SHP77 treated with DMSO at 0.1 percent for 48 hours (cell line): ENCODE data around the gene PCDHGB4.
"Not testable (repeated sequence)": the region's sequence is repeated elsewhere in the genome, so short reads cannot be mapped to it uniquely, and the experiment has no call there.

Source experiments
- DNase-seq: peaks from one replicate; lab custom pipeline; 2025; lab: John Stamatoyannopoulos, UW

Gene PCDHGB4

GRCh38 chr5:141398608-141399007, 11.1 kb downstream of the PCDHGB4 start:
- DNase-seq, result no peak

GRCh38 chr5:141399555-141400258, 12.2 kb downstream of the PCDHGB4 start:
- no peak for DNase-seq

- DNase-seq, result no peak
Observed at GRCh38 chr5:141402553-141403243, 15.2 kb downstream of the PCDHGB4 start, which contains the start of gene PCDHGA9. Gene PCDHGA9 (plus strand): TSS chr5:141402778. CDS start chr5:141402953, 175 bp downstream.

- DNase-seq, result no peak
Observed at GRCh38 chr5:141403387-141403786, 15.9 kb downstream of the PCDHGB4 start.

- not testable (repeated sequence) for DNase-seq
Observed at GRCh38 chr5:141407790-141408505, 20.4 kb downstream of the PCDHGB4 start, which contains the start of gene PCDHGB6. Gene PCDHGB6 (plus strand): TSS chr5:141408021. CDS start chr5:141408203, 182 bp downstream.

GRCh38 chr5:141409598-141410306, 22.3 kb downstream of the PCDHGB4 start:
- no peak for DNase-seq

- no peak for DNase-seq
Observed at GRCh38 chr5:141411575-141411974, 24.1 kb downstream of the PCDHGB4 start.

GRCh38 chr5:141412854-141413539, 25.5 kb downstream of the PCDHGB4 start, which contains the start of gene PCDHGA10:
Gene PCDHGA10 (plus strand): TSS chr5:141412987. CDS start chr5:141413176, 189 bp downstream.
- DNase-seq, result no peak

GRCh38 chr5:141413540-141414069, 26.1 kb downstream of the PCDHGB4 start:
- DNase-seq, result no peak

GRCh38 chr5:141414548-141415274, 27.2 kb downstream of the PCDHGB4 start:
- DNase-seq, result not testable (repeated sequence)

- DNase-seq, result not testable (repeated sequence)
Observed at GRCh38 chr5:141415275-141415618, 27.7 kb downstream of the PCDHGB4 start.

GRCh38 chr5:141417494-141418172, 30.1 kb downstream of the PCDHGB4 start, which contains the start of gene PCDHGB7:
Gene PCDHGB7 (plus strand): TSS chr5:141417677. CDS start chr5:141417860, 183 bp downstream.
- DNase-seq, result not testable (repeated sequence)

- DNase-seq, result no peak
Observed at GRCh38 chr5:141419074-141419880, 31.8 kb downstream of the PCDHGB4 start.

GRCh38 chr5:141420855-141421488, 33.5 kb downstream of the PCDHGB4 start, which contains the start of gene PCDHGA11:
Gene PCDHGA11 (plus strand): TSS chr5:141421051. CDS start chr5:141421228, 177 bp downstream.
- DNase-seq, result no peak

- DNase-seq, result no peak
Observed at GRCh38 chr5:141421489-141421855, 34.0 kb downstream of the PCDHGB4 start.

GRCh38 chr5:141422742-141423291, 35.3 kb downstream of the PCDHGB4 start:
- DNase-seq, result no peak

GRCh38 chr5:141427783-141428426, 40.4 kb downstream of the PCDHGB4 start:
- no peak for DNase-seq
